LHCN-M2 (cell line): Measurements from ENCODE around the gene RAD50. TPM values are rescaled to one million over a fixed set of nuclear protein-coding genes. Genes with fewer than 3 reads are reported as not detected.
"Not testable (repeated sequence)": the region's sequence is repeated elsewhere in the genome, so short reads cannot be mapped to it uniquely, and the experiment has no call there.

Experiments
- DNase-seq: peaks from one replicate; pipeline ENCODE4 v3.0.0-alpha.2; 2012; ENCODE audit warnings: low read depth
- total RNA-seq: library from RNA; depleted of rRNA; stranded (reverse); fragments of >200 nt; gene quantifications from 2 replicates; pipeline ENCODE4 v1.2.3, GENCODE V29; 2014

RAD50 gene
- total RNA-seq, 1 experiment from 2014 or later: 27.0 TPM

GRCh38 chr5:132674671-132675506 is 118.1 kb downstream of the RAD50 start:
- DNase-seq: peak; percentile 90

DNA sequence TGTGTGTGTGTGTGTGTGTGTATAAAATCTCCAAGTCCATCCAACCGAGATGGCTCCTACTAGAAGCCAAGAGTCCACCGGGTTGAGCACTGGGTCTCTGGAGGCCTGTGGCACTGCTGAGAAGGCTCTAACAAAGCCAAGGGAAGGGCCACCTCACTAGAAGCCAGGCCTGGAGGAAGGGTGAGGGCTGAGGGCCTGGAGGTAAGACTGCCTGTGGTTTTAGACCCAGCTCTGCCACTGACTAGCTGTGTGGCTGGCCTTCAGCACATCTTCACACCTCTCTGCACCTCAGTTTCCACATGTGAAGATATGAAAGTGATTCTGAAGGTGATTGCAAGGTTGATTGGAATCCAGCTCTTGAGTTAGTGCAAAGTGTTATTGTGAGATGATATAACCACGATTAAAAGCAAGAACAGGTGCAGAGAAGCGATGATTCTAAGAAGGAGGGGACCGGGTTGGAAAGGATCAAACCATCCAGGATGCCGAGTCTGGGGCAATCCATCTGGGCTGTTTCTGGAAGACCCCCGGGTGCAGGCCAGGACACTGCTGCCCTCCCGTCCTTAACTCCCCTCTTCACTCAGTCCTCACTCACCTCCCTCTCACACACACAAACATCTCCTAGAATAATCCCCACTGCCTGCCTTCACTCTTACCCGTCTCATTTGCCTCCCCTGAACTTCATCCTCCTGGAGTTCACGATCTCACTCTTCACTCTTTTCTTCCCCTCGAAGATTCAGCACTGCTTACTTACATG is 119.3 kb downstream of the RAD50 start:
- no peak for DNase-seq

GRCh38 chr5:132677191-132677590 is 120.4 kb downstream of the RAD50 start:
- DNase-seq: peak; percentile 92

DNA sequence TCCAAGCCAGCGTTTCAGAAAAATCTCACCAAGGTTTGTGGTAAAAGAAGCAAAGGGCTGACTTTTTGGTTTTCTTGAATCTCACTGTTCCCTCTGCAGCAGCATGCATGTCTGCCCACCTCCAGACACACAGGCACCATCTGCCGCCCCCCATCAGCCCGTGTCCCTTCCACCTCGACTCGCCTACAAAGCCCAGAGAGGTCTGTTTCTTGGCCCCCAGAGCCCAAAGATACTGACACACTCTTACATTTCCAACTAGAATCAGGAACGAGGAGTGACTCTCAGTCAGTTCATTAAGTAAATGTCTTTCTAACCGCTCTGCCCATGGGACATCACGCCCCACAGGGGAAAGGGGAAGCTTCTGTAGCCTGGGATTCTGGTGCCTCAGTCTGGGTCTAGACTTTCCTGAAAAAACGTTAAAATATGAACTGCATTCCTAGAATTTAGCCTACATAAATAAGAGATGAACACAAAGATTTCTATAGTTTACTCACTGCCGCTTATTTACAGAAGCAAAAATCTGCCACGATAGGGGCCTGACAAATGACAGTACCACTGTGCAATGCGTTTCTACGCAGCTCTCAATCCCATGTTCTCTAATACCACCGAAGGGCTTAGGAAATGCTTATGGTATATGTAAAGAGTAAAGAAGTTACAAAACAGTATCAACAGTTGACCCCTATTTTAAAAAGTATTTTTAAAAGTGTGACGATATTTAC is 121.1 kb downstream of the RAD50 start:
- DNase-seq: no peak

DNA sequence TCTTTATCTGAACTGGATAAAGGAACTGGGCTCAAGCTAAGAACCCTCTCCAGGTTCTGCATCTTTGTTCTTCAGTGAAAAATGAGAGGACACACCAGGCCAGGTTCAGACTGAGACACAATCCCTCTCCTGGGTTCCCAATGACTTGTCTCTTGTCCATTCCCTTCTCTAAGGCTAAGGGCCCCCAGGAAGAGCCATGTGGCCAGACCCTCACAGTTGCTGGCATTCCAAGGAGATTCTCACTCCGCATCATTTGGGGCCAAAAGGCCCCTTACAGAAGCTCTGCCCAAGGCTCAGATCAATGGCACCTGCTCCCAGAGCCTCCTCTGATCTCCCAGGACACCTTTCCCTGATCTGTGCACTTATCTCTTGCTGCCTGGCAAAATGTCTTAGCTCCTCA is 122.0 kb downstream of the RAD50 start:
- no peak for DNase-seq

DNA sequence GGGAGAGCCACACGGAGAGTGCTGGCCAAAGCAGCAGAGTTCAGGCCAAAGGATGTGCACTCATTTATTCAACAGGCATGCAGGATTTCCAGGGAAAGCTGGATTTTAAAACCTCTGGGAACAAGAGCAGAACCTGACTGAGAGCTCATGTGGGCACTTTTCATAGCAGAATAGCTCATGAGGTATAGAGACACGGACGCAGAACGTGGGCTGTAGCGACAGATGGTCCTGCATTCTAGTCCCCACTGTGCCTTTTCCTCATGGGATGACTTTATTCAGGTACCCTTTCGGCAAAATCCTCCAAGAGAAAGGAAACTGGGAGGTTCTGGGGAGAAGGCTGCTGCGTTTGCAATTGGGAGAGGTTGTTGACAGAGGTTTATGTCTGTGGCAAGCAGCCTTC is 122.4 kb downstream of the RAD50 start:
- DNase-seq: no peak

DNA sequence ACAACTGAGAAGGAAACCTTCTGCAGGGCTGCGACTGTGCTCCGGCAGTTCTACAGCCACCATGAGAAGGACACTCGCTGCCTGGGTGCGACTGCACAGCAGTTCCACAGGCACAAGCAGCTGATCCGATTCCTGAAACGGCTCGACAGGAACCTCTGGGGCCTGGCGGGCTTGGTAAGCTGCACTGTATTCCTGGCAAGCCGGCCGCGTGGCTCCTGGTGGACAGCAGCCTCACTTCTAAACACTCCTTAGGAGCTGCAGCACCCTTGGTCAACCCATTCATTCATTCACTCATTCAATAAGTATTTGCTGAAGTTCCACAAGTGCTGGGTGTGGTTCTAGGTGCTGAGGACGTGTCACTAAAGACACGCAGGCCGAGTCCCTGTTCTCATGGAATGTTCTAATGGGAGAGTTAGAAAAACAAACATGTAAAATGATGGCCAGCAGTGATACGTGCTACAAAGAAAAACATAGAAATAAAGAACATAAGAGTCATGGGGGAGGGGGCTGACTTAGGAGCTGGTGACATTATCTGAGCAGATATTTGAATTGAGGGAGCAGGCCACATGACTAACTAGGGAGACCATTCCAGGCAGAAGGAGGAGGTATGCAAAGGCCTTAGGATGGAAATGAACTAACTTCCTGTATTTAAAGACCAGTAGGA is 123.1 kb downstream of the RAD50 start:
- no peak for DNase-seq

GRCh38 chr5:132680780-132681475 is 124.2 kb downstream of the RAD50 start:
- DNase-seq: no peak

DNA sequence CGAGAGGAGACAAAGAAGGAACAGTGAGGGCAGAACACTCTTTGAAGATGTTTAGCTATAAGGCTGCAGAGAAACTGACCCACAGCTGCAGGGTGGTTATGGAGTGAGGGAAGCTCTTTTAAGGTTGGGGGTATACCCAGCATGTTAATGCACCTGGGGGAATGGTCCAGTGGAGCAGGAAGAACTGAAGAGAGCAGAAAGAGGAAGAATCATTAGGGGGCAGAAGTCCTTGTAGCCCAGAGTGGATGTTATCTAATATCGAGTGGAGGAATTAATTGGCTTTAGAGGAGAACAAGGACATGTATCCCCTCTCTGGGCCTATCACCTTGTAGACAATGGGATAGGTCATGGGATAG is 124.7 kb downstream of the RAD50 start:
- no peak for DNase-seq

- no peak for DNase-seq
Observed at GRCh38 chr5:132681983-132682382, 125.2 kb downstream of the RAD50 start.

DNA sequence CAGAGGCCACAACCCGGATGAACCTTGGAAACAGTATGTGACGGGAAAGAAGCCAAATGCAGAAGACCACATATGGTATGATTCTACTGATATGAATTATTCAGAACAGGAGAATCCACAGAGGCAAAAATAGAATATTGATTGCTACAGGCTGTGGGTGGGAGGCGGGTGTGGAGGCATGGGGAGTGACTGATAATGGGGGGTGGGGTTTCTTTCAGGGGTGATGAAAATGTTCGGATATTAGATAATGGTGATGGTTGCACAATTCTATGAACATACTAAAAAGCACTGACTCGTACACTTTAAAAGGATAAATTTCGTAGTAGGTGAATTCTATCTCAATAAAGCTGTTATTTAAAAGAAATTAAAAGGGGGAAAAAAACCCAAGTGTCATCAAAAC is 127.7 kb downstream of the RAD50 start:
- DNase-seq: no peak

GRCh38 chr5:132684922-132685720 is 128.3 kb downstream of the RAD50 start:
- no peak for DNase-seq

GRCh38 chr5:132686193-132686592 is 129.4 kb downstream of the RAD50 start:
- no peak for DNase-seq

GRCh38 chr5:132687995-132688394 is 131.2 kb downstream of the RAD50 start:
- DNase-seq: no peak

DNA sequence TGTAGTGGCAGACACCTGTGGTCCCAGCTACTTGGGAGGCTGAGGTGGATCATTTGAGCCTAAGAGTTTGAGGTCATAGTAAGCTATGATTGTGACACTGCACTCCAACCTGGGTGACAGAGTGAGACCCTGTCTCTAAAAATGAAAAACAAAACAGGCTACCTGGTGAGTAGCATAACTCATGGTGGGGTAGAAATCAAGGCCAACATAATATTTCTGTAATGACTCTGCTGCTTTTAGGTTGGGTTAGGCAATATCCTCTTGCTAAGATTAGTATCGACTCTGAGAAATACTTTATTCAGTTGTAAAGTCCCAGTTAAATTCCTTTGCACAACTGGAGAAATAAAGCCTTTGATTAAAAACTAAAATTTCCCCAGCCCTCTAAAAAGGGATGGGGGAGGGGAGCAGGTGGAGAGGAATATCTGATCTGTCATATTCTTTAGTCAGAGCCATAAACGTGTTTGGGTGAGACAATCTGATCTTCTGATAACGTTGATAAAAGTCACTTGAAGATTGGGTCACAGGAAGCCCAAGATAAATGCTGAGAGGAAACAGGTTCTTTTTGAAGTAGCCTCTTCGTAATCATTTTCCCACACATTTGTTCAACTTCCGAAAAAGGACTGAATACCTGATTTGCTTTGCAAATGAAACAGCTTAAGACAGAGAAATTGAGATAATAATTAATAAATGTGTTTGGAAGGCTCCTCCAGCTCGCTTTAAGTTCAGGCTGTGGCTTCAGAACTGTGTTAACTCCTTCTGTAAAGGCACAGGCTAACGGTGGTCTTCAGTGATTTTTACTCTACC is 132.0 kb downstream of the RAD50 start:
- no peak for DNase-seq

GRCh38 chr5:132689513-132689912 is 132.7 kb downstream of the RAD50 start:
- DNase-seq: no peak

GRCh38 chr5:132690156-132690555 is 133.4 kb downstream of the RAD50 start:
- DNase-seq: no peak

GRCh38 chr5:132691755-132692631 is 135.2 kb downstream of the RAD50 start:
- not testable (repeated sequence) for DNase-seq

DNA sequence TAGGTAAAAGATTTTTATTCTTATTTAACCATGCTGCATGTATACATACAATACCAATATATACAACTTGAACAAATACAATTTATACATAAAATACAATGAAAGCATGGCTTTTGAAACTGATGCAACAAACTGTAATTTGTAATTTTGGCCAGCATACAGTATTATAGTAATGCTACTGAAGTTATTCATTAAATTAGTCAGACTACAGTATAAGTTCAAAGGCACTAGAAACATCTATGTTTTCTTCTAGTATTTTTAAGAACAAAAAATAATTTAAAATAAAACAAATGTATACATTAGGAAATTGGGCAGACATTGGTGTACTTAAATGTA is 135.8 kb downstream of the RAD50 start:
- no peak for DNase-seq
